Fibroblast of peridontal ligament (primary cell): ENCODE results near the gene ZDHHC14.
A peak's percentile ranks its signal among the peaks of the same experiment; 100 is the strongest.
"Not testable (repeated sequence)": the region's sequence is repeated elsewhere in the genome, so short reads cannot be mapped to it uniquely, and the experiment has no call there.

ENCODE experiments used
- DNase-seq: peaks from one replicate; pipeline ENCODE4 v3.0.0-alpha.2; 2010; ENCODE audit errors: extremely low read depth

Gene ZDHHC14

GRCh38 chr6:157406661-157407060 is 25.7 kb downstream of the ZDHHC14 start:
- DNase-seq, result no peak

- DNase-seq, result no peak
Observed at GRCh38 chr6:157407646-157408045, 26.7 kb downstream of the ZDHHC14 start.

- not testable (repeated sequence) for DNase-seq
Observed at GRCh38 chr6:157408427-157408826, 27.4 kb downstream of the ZDHHC14 start.

GRCh38 chr6:157410045-157410444 is 29.1 kb downstream of the ZDHHC14 start:
- DNase-seq, result peak; percentile 21

- no peak for DNase-seq
Observed at GRCh38 chr6:157411368-157411767, 30.4 kb downstream of the ZDHHC14 start.

GRCh38 chr6:157412791-157413190 is 31.8 kb downstream of the ZDHHC14 start:
- DNase-seq, result no peak

- DNase-seq, result no peak
Observed at GRCh38 chr6:157420497-157420896, 39.5 kb downstream of the ZDHHC14 start.

- no peak for DNase-seq
Observed at GRCh38 chr6:157424491-157425020, 43.6 kb downstream of the ZDHHC14 start.

GRCh38 chr6:157427969-157428368 is 47.0 kb downstream of the ZDHHC14 start:
- DNase-seq, result no peak

- no peak for DNase-seq
Observed at GRCh38 chr6:157428427-157429202, 47.6 kb downstream of the ZDHHC14 start.

GRCh38 chr6:157429248-157429647 is 48.3 kb downstream of the ZDHHC14 start:
- no peak for DNase-seq

- DNase-seq, result no peak
Observed at GRCh38 chr6:157430834-157431233, 49.8 kb downstream of the ZDHHC14 start.

- no peak for DNase-seq
Observed at GRCh38 chr6:157432231-157432891, 51.4 kb downstream of the ZDHHC14 start.

- DNase-seq, result no peak
Observed at GRCh38 chr6:157432892-157433265, 51.9 kb downstream of the ZDHHC14 start.

- no peak for DNase-seq
Observed at GRCh38 chr6:157433678-157434081, 52.7 kb downstream of the ZDHHC14 start.

- peak; percentile 50 for DNase-seq
Observed at GRCh38 chr6:157434349-157435033, 53.5 kb downstream of the ZDHHC14 start.

- DNase-seq, result no peak
Observed at GRCh38 chr6:157436219-157436943, 55.4 kb downstream of the ZDHHC14 start.

GRCh38 chr6:157436944-157437336 is 56.0 kb downstream of the ZDHHC14 start:
- no peak for DNase-seq

GRCh38 chr6:157438611-157439111 is 57.7 kb downstream of the ZDHHC14 start:
- DNase-seq, result peak; percentile 42

GRCh38 chr6:157440171-157440570 is 59.2 kb downstream of the ZDHHC14 start:
- DNase-seq, result no peak

GRCh38 chr6:157442291-157442690 is 61.3 kb downstream of the ZDHHC14 start:
- DNase-seq, result peak; percentile 76
